GM12878 (cell line): ENCODE measurements around the gene TSSK2. TPM values are rescaled to one million over a fixed set of nuclear protein-coding genes. Genes with fewer than 3 reads are reported as not detected.

ENCODE experiments used
- ATAC-seq: fragments of 200-7000 bp; cut with Tn5 transposase; 3 replicates; pipeline ENCODE4 v1.9.1; 2020; ENCODE audit warnings: mild to moderate bottlenecking, moderate library complexity
- BruUV-seq: library from RNA; stranded (reverse); fragments of 400-500 nt; replicated peaks from 2 replicates; lab custom pipeline; 2021; lab: Mats Ljungman, UMichigan
- CTCF ChIA-PET: fragments of 300-600 bp; sonication (Branson Sonifier 250); formaldehyde crosslinking; extraction: SDS; loops from one replicate; lab custom pipeline; 2021; ENCODE audit warnings: inconsistent platforms; lab: Yijun Ruan, JAX
- POLR2A ChIA-PET: fragments of 350-600 bp; formaldehyde crosslinking; extraction: SDS; loops from one replicate; lab custom pipeline; 2021; ENCODE audit warnings: inconsistent platforms; lab: Charles Lee
- RAD21 ChIA-PET: fragments of 300-600 bp; sonication (Branson Sonifier 250); formaldehyde crosslinking; loops from one replicate; lab custom pipeline; 2023; ENCODE audit warnings: antibody characterized with exemption; ENCODE audit not compliant: unreplicated experiment; lab: Charles Lee
- SMC1A ChIA-PET: fragments of 300-600 bp; sonication (Branson Sonifier 250); formaldehyde crosslinking; loops from one replicate; lab custom pipeline; 2023; ENCODE audit not compliant: unreplicated experiment, uncharacterized antibody; lab: Charles Lee
- DNase-seq: peaks from one replicate; pipeline ENCODE4 v3.0.0-alpha.2; 2011; ENCODE audit warnings: low read depth, low spot score
- FAIRE-seq: peaks from 3 replicates; lab custom pipeline; 2011; peaks lifted over from hg19 to GRCh38; lab: Jason Lieb, UNC
- H2AFZ ChIP-seq: 2 replicates; pipeline ENCODE4 v1.6.0; 2011; ENCODE audit warnings: low read depth, low read length, control low read depth; ENCODE audit not compliant: control insufficient read depth
- H3K27ac ChIP-seq: 2 replicates; pipeline ENCODE4 v1.5.1; 2011; ENCODE audit warnings: control low read depth; ENCODE audit not compliant: control insufficient read depth, insufficient read depth
- H3K27me3 ChIP-seq, 2 experiments: replicated peaks in 1 of 2; 2 replicates each; pipeline versions ENCODE4 v1.6.0 to v1.6.1; 2011; ENCODE audit warnings: low read length in 1 of 2; ENCODE audit not compliant: control insufficient read depth in 2 of 2, insufficient read depth in 2 of 2
- H3K36me3 ChIP-seq, 2 experiments: 2 replicates each; pipeline ENCODE4 v1.5.1; 2011; ENCODE audit warnings: low read length in 1 of 2; ENCODE audit not compliant: control insufficient read depth in 2 of 2, insufficient read depth in 2 of 2
- H3K4me1 ChIP-seq: 2 replicates; pipeline ENCODE4 v1.6.1; 2011; ENCODE audit warnings: mild to moderate bottlenecking, low read length, moderate library complexity, mixed read lengths; ENCODE audit not compliant: control insufficient read depth, insufficient read depth
- H3K4me2 ChIP-seq: 2 replicates; pipeline ENCODE4 v1.6.0; 2011; ENCODE audit warnings: control low read depth; ENCODE audit not compliant: control insufficient read depth, insufficient read depth
- H3K4me3 ChIP-seq: fragments of 200-600 bp; sonication (generic); 2 replicates; pipeline ENCODE4 v1.5.1; 2016
- H3K79me2 ChIP-seq: 2 replicates; pipeline ENCODE4 v1.6.0; 2011; ENCODE audit warnings: low read length; ENCODE audit not compliant: control insufficient read depth, insufficient read depth
- H3K9ac ChIP-seq: 2 replicates; pipeline ENCODE4 v1.8.0; 2011; ENCODE audit warnings: low read length, control low read depth, mixed read lengths; ENCODE audit not compliant: control insufficient read depth, insufficient read depth
- H3K9me3 ChIP-seq: replicated peaks from 3 replicates; pipeline ENCODE4 v1.5.1; 2011; ENCODE audit warnings: mild to moderate bottlenecking, low read length; ENCODE audit not compliant: control insufficient read depth, insufficient read depth
- H4K20me1 ChIP-seq: 2 replicates; pipeline ENCODE4 v1.6.0; 2011; ENCODE audit not compliant: control insufficient read depth, insufficient read depth
- EP300 ChIP-seq, 2 experiments: fragments of 150-350 bp in 1 of 2; IDR thresholded peaks; 2 replicates each; pipeline ENCODE4 v1.6.1; 2011 to 2012; ENCODE audit warnings: low read depth in 2 of 2, low read length in 2 of 2, borderline replicate concordance in 1 of 2, improper control_type of control experiment in 1 of 2, inconsistent platforms in 1 of 2; ENCODE audit not compliant: control insufficient read depth in 1 of 2
- POLR2A ChIP-seq: IDR thresholded peaks from 2 replicates; pipeline ENCODE4 v1.6.1; 2011; ENCODE audit warnings: low read depth, mild to moderate bottlenecking, low read length
- POLR2AphosphoS5 ChIP-seq: IDR thresholded peaks from 2 replicates; pipeline ENCODE4 v1.6.1; 2011; ENCODE audit warnings: mild to moderate bottlenecking, low read length, inconsistent platforms
- TBL1XR1 ChIP-seq: IDR thresholded peaks from 2 replicates; pipeline ENCODE4 v1.6.1; 2012; ENCODE audit warnings: low read depth, low read length, improper control_type of control experiment
- WGBS: methylation state at CpG from one replicate; pipeline ENCODE4 v1.1.6; 2016; ENCODE audit warnings: low lambda C conversion rate; ENCODE audit not compliant: insufficient replicate concordance, insufficient coverage; ENCODE audit errors: missing lambda C conversion rate; 5-methylcytosine and 5-hydroxymethylcytosine counted together
- in situ Hi-C: fragments of 300-500 bp; cut with MboI; formaldehyde crosslinking; loops from 9 replicates; pipeline ENCODE4 v1.14.3; 2018; ENCODE audit warnings: mixed read lengths
- intact Hi-C: fragments of 100-400 bp; cut with micrococcal nuclease; formaldehyde crosslinking; loops from one replicate; pipeline ENCODE4 v1.14.2; 2022; ENCODE audit not compliant: unreplicated experiment
- polyA plus RNA-seq, 11 experiments: library from polyadenylated mRNA; depleted of rRNA in 4 of 11; unstranded in 6 of 11; stranded (reverse) in 5 of 11; fragments of >200 nt; fragmentation: Nextera tagmentation in 4 of 11; fragmentation: Illumina TruSeq in 1 of 11; extraction: Ambion mirVana in 4 of 11; extraction: Trizol in 1 of 11; gene quantifications; 1 replicate in 1 of 11; 2 replicates in 10 of 11; pipeline versions ENCODE4 v1.2.1 to v1.2.3, GENCODE V29; 2011 to 2016; ENCODE audit warnings: inconsistent platforms in 2 of 11, missing spikeins in 2 of 11, low read depth in 1 of 11
- total RNA-seq, 4 experiments: library from RNA; depleted of rRNA in 3 of 4; stranded (reverse); fragments of >200 nt in 3 of 4; fragmentation: Illumina TruSeq in 1 of 4; extraction: Trizol in 1 of 4; gene quantifications; 2 replicates each; pipeline versions ENCODE4 v1.2.1 to v1.2.3, GENCODE V29; 2013 to 2021

Gene TSSK2
- total and polyA plus RNA-seq, 10 of the 15 experiments (the other 5 are each of a cell fraction or from before 2014, with no cell fraction given): 0.03 to 0.17 TPM; not detected in 8

- no TSS peak for BruUV-seq
- Histone ChIP-seq H3K27me3 (peaks cover 5 to 11% of the 10 kb centered on the region in 2 experiments; a peak in 3 of 4 replicates), H3K9ac (peak overlapping the region; percentile 95), H3K4me3 (peak overlapping the region; percentile 95), H3K9me3 (no peaks in the 10 kb centered on the region), H4K20me1 (no peaks in the 10 kb centered on the region), H3K4me2 (peak overlapping the region; percentile 89), H3K79me2 (peaks cover 49% of the 10 kb centered on the region), H2AFZ (no peak overlapping the region), H3K27ac (no peak overlapping the region; the same call in 1 of the 2 replicates), H3K36me3 (peaks cover 0 to 1% of the 10 kb centered on the region in 2 experiments; a peak in 2 of 4 replicates), H3K4me1 (peaks cover 31% of the 10 kb centered on the region)
- WGBS: 41% methylated on average over 19 of the region's 19 CpGs
- ATAC-seq: no peak
- RAD21 ChIA-PET: interaction anchor here (0.6 to 1.0 kb wide), 3 partner anchors 29 to 285 kb away, joined by 3 to 4 read pairs (median 3); partner anchors contain the start of gene ESS2
- SMC1A ChIA-PET: interaction anchor here (1.0 kb wide), 1 partner anchor 16 kb away, joined by 3 read pairs; no protein-coding TSS in a partner anchor
- DNase-seq: no peak
- POLR2A ChIA-PET: no interaction called here
- intact Hi-C loops (no loop called here), in situ Hi-C loops (no loop called here)
- CTCF ChIA-PET: interaction anchor here (1.2 to 2.1 kb wide), 2 partner anchors 29 to 67 kb away, joined by 3 to 15 read pairs; partner anchors contain the start of gene ESS2
- TF ChIP-seq EP300 (IDR thresholded peaks at IDR 0.05; ENCODE audit: borderline replicate concordance in 1 of 2, control insufficient read depth in 1 of 2, low read depth in 2 of 2, low read length in 2 of 2): no peak
- TF ChIP-seq TBL1XR1: no peak
- peak; percentile 5; the same call in 1 of the 2 replicates for TF ChIP-seq POLR2AphosphoS5
- peak; percentile 17; the same call in 1 of the 2 replicates for TF ChIP-seq POLR2A
- no peak for FAIRE-seq
These were observed 42.2 kb downstream of the TSSK2 start for GRCh38 chr22:19173047-19174035.
